Astrocyte (in vitro differentiated cells and primary cell): ENCODE measurements around the gene MXD3. TPM values are rescaled to one million over a fixed set of nuclear protein-coding genes. Genes with fewer than 3 reads are reported as not detected.
A peak's percentile ranks its signal among the peaks of the same experiment; 100 is the strongest.

Experiments
- DNase-seq: peaks from one replicate; pipeline ENCODE4 v3.0.0-alpha.2; 2010; ENCODE audit warnings: low read depth
- FAIRE-seq: peaks from 2 replicates; lab custom pipeline; 2011; peaks lifted over from hg19 to GRCh38; lab: Jason Lieb, UNC
- H2AFZ ChIP-seq: 2 replicates; pipeline ENCODE4 v1.6.0; 2012; ENCODE audit warnings: low read depth, low read length, inconsistent platforms
- H3K27ac ChIP-seq: 2 replicates; pipeline ENCODE4 v1.5.1; 2011; ENCODE audit warnings: low read depth, low read length, inconsistent platforms
- H3K27me3 ChIP-seq: 2 replicates; pipeline ENCODE4 v1.6.0; 2011; ENCODE audit warnings: low read length, inconsistent platforms; ENCODE audit not compliant: insufficient read depth
- H3K36me3 ChIP-seq: 2 replicates; pipeline ENCODE4 v1.5.1; 2011; ENCODE audit warnings: low read length, inconsistent platforms; ENCODE audit not compliant: insufficient read depth
- H3K4me1 ChIP-seq: 2 replicates; pipeline ENCODE4 v1.5.1; 2011; ENCODE audit warnings: low read length, inconsistent platforms; ENCODE audit not compliant: insufficient read depth
- H3K4me2 ChIP-seq: 2 replicates; pipeline ENCODE4 v1.6.0; 2012; ENCODE audit warnings: low read length, inconsistent platforms
- H3K4me3 ChIP-seq: 2 replicates; pipeline ENCODE4 v1.5.1; 2011; ENCODE audit warnings: low read depth, mild to moderate bottlenecking, low read length, inconsistent platforms; ENCODE audit not compliant: insufficient read depth
- H3K79me2 ChIP-seq: 2 replicates; pipeline ENCODE4 v1.6.0; 2012; ENCODE audit warnings: mild to moderate bottlenecking, low read length, inconsistent platforms; ENCODE audit not compliant: insufficient read depth
- H3K9ac ChIP-seq: 2 replicates; pipeline ENCODE4 v1.6.0; 2012; ENCODE audit warnings: mild to moderate bottlenecking, low read length, inconsistent platforms
- H3K9me3 ChIP-seq: 2 replicates; pipeline ENCODE4 v1.5.1; 2012; ENCODE audit warnings: low read depth, mild to moderate bottlenecking, low read length, inconsistent platforms; ENCODE audit not compliant: insufficient read depth
- H4K20me1 ChIP-seq: 2 replicates; pipeline ENCODE4 v1.6.0; 2012; ENCODE audit warnings: low read length, inconsistent platforms; ENCODE audit not compliant: insufficient read depth
- H3K27ac Mint-ChIP-seq: one replicate; pipeline ENCODE4 v1.8.0; 2021; ENCODE audit warnings: mild to moderate bottlenecking, mixed read lengths; ENCODE audit not compliant: unreplicated experiment
- H3K27me3 Mint-ChIP-seq: one replicate; pipeline ENCODE4 v1.8.0; 2021; ENCODE audit warnings: low read depth, mixed read lengths; ENCODE audit not compliant: unreplicated experiment
- H3K36me3 Mint-ChIP-seq: one replicate; pipeline ENCODE4 v1.8.0; 2021; ENCODE audit warnings: low read depth, mixed read lengths; ENCODE audit not compliant: unreplicated experiment
- H3K4me1 Mint-ChIP-seq: one replicate; pipeline ENCODE4 v1.8.0; 2021; ENCODE audit warnings: low read depth, mixed read lengths; ENCODE audit not compliant: unreplicated experiment
- H3K4me3 Mint-ChIP-seq: one replicate; pipeline ENCODE4 v1.8.0; 2021; ENCODE audit warnings: mild to moderate bottlenecking, moderate library complexity, mixed read lengths; ENCODE audit not compliant: unreplicated experiment
- H3K9me3 Mint-ChIP-seq: one replicate; pipeline ENCODE4 v1.8.0; 2021; ENCODE audit warnings: mild to moderate bottlenecking, mixed read lengths; ENCODE audit not compliant: unreplicated experiment
- EZH2 ChIP-seq: IDR thresholded peaks from 2 replicates; pipeline ENCODE4 v1.6.1; 2012; ENCODE audit warnings: mild to moderate bottlenecking, low read length, inconsistent platforms; ENCODE audit not compliant: insufficient read depth
- total RNA-seq: library from RNA; stranded (reverse); gene quantifications from 2 replicates; pipeline ENCODE4 v1.2.1, GENCODE V29; 2021
- TF ChIP-seq, protein P1 (sequence below): IDR thresholded peaks from 2 replicates; pipeline ENCODE4 v1.5.1; 2011; ENCODE audit warnings: low read depth, mild to moderate bottlenecking, inconsistent platforms, low read length, moderate library complexity; ENCODE audit not compliant: insufficient read depth

MXD3 gene
- total RNA-seq, 1 donor from 2014 or later: 2.8 TPM

GRCh38 chr5:177301503-177302165, 10.1 kb downstream of the MXD3 start:
- H3K4me3 ChIP-seq: no peak overlapping the region
- no peak overlapping the region for H2AFZ ChIP-seq
- TF ChIP-seq, protein P1, sequence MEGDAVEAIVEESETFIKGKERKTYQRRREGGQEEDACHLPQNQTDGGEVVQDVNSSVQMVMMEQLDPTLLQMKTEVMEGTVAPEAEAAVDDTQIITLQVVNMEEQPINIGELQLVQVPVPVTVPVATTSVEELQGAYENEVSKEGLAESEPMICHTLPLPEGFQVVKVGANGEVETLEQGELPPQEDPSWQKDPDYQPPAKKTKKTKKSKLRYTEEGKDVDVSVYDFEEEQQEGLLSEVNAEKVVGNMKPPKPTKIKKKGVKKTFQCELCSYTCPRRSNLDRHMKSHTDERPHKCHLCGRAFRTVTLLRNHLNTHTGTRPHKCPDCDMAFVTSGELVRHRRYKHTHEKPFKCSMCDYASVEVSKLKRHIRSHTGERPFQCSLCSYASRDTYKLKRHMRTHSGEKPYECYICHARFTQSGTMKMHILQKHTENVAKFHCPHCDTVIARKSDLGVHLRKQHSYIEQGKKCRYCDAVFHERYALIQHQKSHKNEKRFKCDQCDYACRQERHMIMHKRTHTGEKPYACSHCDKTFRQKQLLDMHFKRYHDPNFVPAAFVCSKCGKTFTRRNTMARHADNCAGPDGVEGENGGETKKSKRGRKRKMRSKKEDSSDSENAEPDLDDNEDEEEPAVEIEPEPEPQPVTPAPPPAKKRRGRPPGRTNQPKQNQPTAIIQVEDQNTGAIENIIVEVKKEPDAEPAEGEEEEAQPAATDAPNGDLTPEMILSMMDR: no peak
- TF ChIP-seq EZH2: no peak
- H3K27me3 ChIP-seq: no peaks in the 10 kb centered on the region
- Mint-ChIP-seq H3K4me3 (peak overlapping the region; percentile 93), H3K9me3 (no peaks in the 10 kb centered on the region), H3K27ac (no peak overlapping the region), H3K27me3 (no peaks in the 10 kb centered on the region), H3K36me3 (peaks cover 36% of the 10 kb centered on the region), H3K4me1 (peaks cover 33% of the 10 kb centered on the region)
- H3K4me2 ChIP-seq: peak overlapping the region; percentile 92
- H3K27ac ChIP-seq: no peak overlapping the region
- no peak for FAIRE-seq
- H3K4me1 ChIP-seq: peaks cover 39% of the 10 kb centered on the region
- peaks cover 61% of the 10 kb centered on the region for H4K20me1 ChIP-seq
- peaks cover 24% of the 10 kb centered on the region for H3K36me3 ChIP-seq
- no peak for DNase-seq
- H3K9ac ChIP-seq: peak overlapping the region; percentile 100
- H3K79me2 ChIP-seq: peaks cover 56% of the 10 kb centered on the region
- no peaks in the 10 kb centered on the region for H3K9me3 ChIP-seq

DNA sequence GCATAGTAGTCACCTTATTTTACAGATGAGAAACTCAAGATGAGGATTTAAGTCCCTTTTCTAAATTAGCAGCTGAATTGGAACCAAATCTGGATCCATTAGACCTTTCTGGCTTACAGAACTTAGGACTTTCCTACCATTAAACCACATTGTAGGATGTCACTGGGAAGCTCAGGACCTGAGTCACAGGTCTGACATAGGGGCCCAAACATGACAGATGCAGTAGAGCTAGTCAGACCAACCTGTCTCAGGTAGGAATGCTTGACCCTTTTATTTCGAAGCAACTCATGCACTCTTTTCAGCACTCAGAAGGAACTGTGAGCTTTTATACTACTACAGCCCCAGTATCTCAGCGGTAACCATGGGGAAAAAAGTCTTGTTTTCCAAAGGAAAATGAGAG, 10.7 kb downstream of the MXD3 start:
- peaks cover 24% of the 10 kb centered on the region for H3K36me3 ChIP-seq
- peak overlapping the region; percentile 23 for H3K27ac ChIP-seq
- peaks cover 39% of the 10 kb centered on the region for H3K4me1 ChIP-seq
- no peak overlapping the region for H3K4me3 ChIP-seq
- H3K9me3 ChIP-seq: no peaks in the 10 kb centered on the region
- H3K27ac Mint-ChIP-seq: peak overlapping the region; percentile 96
- H3K36me3 Mint-ChIP-seq: peaks cover 29% of the 10 kb centered on the region
- no peak overlapping the region for H3K4me2 ChIP-seq
- peaks cover 51% of the 10 kb centered on the region for H3K79me2 ChIP-seq
- no peak overlapping the region for H3K9ac ChIP-seq
- no peaks in the 10 kb centered on the region for H3K27me3 ChIP-seq
- H4K20me1 ChIP-seq: peaks cover 61% of the 10 kb centered on the region
- FAIRE-seq (no peak), DNase-seq (no peak)
- TF ChIP-seq, protein P1: no peak
- no peak for TF ChIP-seq EZH2
- no peaks in the 10 kb centered on the region for H3K9me3 Mint-ChIP-seq
- H3K27me3 Mint-ChIP-seq: no peaks in the 10 kb centered on the region
- peak overlapping the region; percentile 58 for H3K4me3 Mint-ChIP-seq
- H2AFZ ChIP-seq: no peak overlapping the region
- H3K4me1 Mint-ChIP-seq: peaks cover 30% of the 10 kb centered on the region
